ENCODE data around the gene DUOX1. TPM values are rescaled to one million over a fixed set of nuclear protein-coding genes. Genes with fewer than 3 reads are reported as not detected.

DUOX1 gene
- total and polyA plus RNA-seq, 2 of the 13 experiments (the other 11 are each of a cell fraction or from before 2014, with no cell fraction given), result 0.03 TPM; not detected in 1

GRCh38 chr15:45186771-45187577 is 57.2 kb downstream of the DUOX1 start (continued):
- TF ChIP-seq ZNF574 (CRISPR knock-in tag; IDR thresholded peaks at IDR 0.05) (peak; percentile 43; the same call in 1 of the 2 replicates), KDM1A (CRISPR knock-in tag; IDR thresholded peaks at IDR 0.05) (peak; percentile 20; the same call in 1 of the 2 replicates), NRL (CRISPR knock-in tag; IDR thresholded peaks at IDR 0.05; ENCODE audit: borderline replicate concordance) (peak; percentile 74), RXRB (CRISPR knock-in tag; IDR thresholded peaks at IDR 0.05; ENCODE audit: borderline replicate concordance) (peak; percentile 20; the same call in 1 of the 2 replicates), PITX1 (CRISPR knock-in tag; IDR thresholded peaks at IDR 0.05) (peak; percentile 38; the same call in 1 of the 2 replicates), ZFY (CRISPR knock-in tag; IDR thresholded peaks at IDR 0.05) (peak; percentile 27; the same call in 1 of the 2 replicates), BRCA1 (CRISPR knock-in tag; IDR thresholded peaks at IDR 0.05) (no peak), ZFP36 (IDR thresholded peaks at IDR 0.05; ENCODE audit: borderline replicate concordance, low read depth, low read length, partially characterized antibody) (no peak), ARID5B (CRISPR knock-in tag; IDR thresholded peaks at IDR 0.05) (peak; percentile 57; the same call in 1 of the 2 replicates), AHDC1 (CRISPR knock-in tag; IDR thresholded peaks at IDR 0.05; ENCODE audit: borderline replicate concordance) (0 out of 2 replicates have a peak, but pooled peaks have one; percentile 23), HIC2 (CRISPR knock-in tag; IDR thresholded peaks at IDR 0.05; ENCODE audit: low read depth) (0 out of 2 replicates have a peak, but pooled peaks have one; percentile 54), RXRA (CRISPR knock-in tag; IDR thresholded peaks at IDR 0.05) (0 out of 2 replicates have a peak, but pooled peaks have one; percentile 31), THAP11 (CRISPR knock-in tag; IDR thresholded peaks at IDR 0.05) (0 out of 2 replicates have a peak, but pooled peaks have one; percentile 11)
